Right lung (tissue), 5 donors: ENCODE results near the gene TULP1. TPM values are rescaled to one million over a fixed set of nuclear protein-coding genes. Genes with fewer than 3 reads are reported as not detected.
"Not testable (repeated sequence)": the region's sequence is repeated elsewhere in the genome, so short reads cannot be mapped to it uniquely, and the experiment has no call there.

ENCODE experiments used
- DNase-seq, 2 donors: peaks; one replicate each; pipeline ENCODE4 v3.0.0-alpha.2; 2013
- polyA plus RNA-seq, 5 donors: library from polyadenylated mRNA; unstranded; fragments of 120-200 nt; gene quantifications; one replicate each; pipeline versions ENCODE4 v1.2.1 to v1.2.3, GENCODE V29; 2013; ENCODE audit warnings: inconsistent platforms in 1 of 5, low replicate concordance in 1 of 5; ENCODE audit not compliant: insufficient read length in 5 of 5, insufficient read depth in 1 of 5

Gene TULP1
- polyA plus RNA-seq, 5 donors: 3.9 to 8.2 (median 6.3) TPM

GRCh38 chr6:35522151-35522550, 9.5 kb upstream of the TULP1 start:
- no peak for DNase-seq

- DNase-seq: no peak
These were observed 8.5 kb upstream of the TULP1 start for GRCh38 chr6:35521235-35521634.

GRCh38 chr6:35519313-35520015, 6.8 kb upstream of the TULP1 start:
- no peak for DNase-seq

- no peak for DNase-seq
These were observed 6.0 kb upstream of the TULP1 start for GRCh38 chr6:35518566-35519312.

GRCh38 chr6:35517978-35518377, 5.3 kb upstream of the TULP1 start:
- not testable (repeated sequence) for DNase-seq

- DNase-seq: no peak
These were observed 4.0 kb upstream of the TULP1 start for GRCh38 chr6:35516712-35517111.

- not testable (repeated sequence) for DNase-seq
These were observed 3.2 kb upstream of the TULP1 start for GRCh38 chr6:35515939-35516338.

GRCh38 chr6:35514587-35514986, 1.9 kb upstream of the TULP1 start:
- DNase-seq: no peak

- DNase-seq: no peak
These were observed 690 bp downstream of the TULP1 start for GRCh38 chr6:35512006-35512405.

GRCh38 chr6:35511562-35511941, 1.1 kb downstream of the TULP1 start:
- DNase-seq: no peak

GRCh38 chr6:35510916-35511561, 1.7 kb downstream of the TULP1 start:
- no peak for DNase-seq

- DNase-seq: no peak
These were observed 4.2 kb downstream of the TULP1 start for GRCh38 chr6:35508542-35508941.

- no peak for DNase-seq
These were observed 4.7 kb downstream of the TULP1 start for GRCh38 chr6:35508027-35508426.

- no peak for DNase-seq
These were observed 5.5 kb downstream of the TULP1 start for GRCh38 chr6:35507221-35507620.

GRCh38 chr6:35506536-35506935, 6.2 kb downstream of the TULP1 start:
- DNase-seq: no peak

- DNase-seq: no peak
These were observed 6.7 kb downstream of the TULP1 start for GRCh38 chr6:35505999-35506412.

- no peak for DNase-seq
These were observed 9.2 kb downstream of the TULP1 start for GRCh38 chr6:35503534-35503933.

- DNase-seq: no peak
These were observed 10.9 kb downstream of the TULP1 start for GRCh38 chr6:35501784-35502183.

GRCh38 chr6:35500782-35501181, 11.9 kb downstream of the TULP1 start:
- no peak for DNase-seq

- no peak for DNase-seq
These were observed 13.3 kb downstream of the TULP1 start for GRCh38 chr6:35499372-35499771.

GRCh38 chr6:35498422-35499067, 14.2 kb downstream of the TULP1 start:
- DNase-seq: no peak
